Activated CD4-positive, alpha-beta T cell treated with anti-CD3 and anti-CD28 coated beads for 4 hours (primary cell): ENCODE data around the gene MAST2.
"Not testable (repeated sequence)": the region's sequence is repeated elsewhere in the genome, so short reads cannot be mapped to it uniquely, and the experiment has no call there.

Experiments
- DNase-seq, 2 donors: peaks; one replicate each; pipeline ENCODE4 v3.0.0-alpha.2; 2020

MAST2 gene

DNA sequence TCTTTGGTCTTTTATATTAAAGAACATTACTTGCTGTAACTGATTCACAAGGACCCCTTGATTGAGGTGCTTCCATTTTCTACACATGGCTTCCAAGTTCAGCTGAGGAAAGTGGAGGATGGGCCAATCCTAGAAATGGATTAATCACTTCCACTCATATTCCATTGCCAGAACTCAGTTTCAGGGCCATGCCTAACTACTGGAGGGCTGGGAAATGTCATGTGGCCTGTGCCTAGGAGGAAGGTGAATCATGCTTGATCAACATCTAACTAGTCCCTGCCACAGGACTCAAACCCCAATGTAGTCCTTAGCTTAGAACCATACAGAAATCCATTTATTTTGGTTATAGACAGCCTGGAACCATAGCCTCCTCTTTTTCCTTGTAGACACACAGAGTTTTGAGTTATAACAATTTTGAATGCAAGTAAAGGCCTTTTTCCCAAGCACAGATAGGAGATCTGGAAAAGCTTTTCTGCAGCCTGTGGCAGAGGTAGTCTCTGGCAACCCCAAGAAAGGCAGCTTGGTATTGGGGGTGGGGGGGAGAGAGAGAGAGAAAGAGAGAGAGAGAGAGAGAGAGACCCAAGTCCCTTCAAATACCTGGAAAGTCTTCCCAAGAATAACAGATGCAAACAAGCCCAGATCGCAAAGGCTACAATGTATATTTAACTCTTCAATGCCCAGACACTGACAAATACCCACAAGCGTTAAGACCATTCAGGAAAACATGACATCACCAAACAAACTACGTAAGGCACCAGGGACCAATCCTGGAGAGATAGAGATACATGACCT, 12.5 kb downstream of the MAST2 start:
- no peak for DNase-seq

DNA sequence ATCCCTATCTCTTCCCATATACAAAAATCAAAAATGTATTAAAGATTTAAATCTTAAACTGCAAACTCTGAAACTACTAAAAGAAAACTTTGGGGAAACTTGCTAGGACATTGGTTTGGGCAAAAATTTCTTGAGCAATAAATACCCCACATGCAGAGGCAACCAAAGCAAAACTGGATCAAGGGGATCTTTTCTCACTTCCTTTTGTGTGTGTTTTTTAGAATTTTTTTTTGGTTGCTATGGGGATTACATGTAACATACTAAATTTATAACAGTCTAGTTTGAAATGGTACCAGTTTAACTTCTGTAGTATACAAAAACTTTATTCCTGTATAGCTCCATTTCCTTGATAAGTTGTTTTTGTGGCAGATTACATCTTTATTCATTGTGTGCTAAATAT, 16.8 kb downstream of the MAST2 start:
- no peak for DNase-seq

DNA sequence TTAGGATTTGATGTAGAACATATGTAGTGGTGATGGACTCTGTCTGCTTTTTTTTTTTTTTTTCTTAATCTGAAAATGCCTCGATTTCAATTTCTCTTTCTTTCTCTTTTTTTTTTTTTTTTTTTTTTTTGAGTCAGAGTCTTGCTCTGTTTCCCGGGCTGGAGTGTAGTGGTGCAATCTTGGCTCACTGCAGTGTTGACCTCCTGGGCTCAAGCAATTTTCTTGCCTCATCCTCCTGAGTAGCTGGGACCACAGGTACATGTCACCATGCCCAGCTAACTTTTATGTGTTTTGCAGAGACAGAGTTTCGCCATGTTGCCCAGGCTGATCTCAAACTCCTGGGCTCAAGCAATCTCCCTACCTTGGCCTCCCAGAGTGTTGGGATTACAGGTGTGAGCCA, 17.4 kb downstream of the MAST2 start:
- no peak for DNase-seq

DNA sequence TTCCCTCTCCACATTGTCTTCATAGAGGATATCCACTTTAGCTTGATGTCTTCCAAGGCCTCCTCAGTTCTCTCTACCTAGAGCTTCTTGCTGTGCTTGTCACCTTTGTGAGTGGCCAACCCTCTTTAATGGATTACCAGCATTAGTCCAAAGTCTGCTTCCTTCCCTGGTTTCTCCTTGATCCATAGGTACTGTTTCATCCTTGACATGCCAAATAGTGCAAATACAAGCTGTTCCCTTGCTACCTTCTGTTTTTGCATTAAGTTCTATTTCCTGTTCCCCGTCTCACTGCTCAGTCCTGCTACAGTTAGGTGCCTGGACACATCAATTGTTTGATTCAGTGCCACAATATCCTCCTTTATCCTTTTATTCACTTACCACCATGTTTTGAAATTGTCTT, 19.2 kb downstream of the MAST2 start:
- no peak for DNase-seq

DNA sequence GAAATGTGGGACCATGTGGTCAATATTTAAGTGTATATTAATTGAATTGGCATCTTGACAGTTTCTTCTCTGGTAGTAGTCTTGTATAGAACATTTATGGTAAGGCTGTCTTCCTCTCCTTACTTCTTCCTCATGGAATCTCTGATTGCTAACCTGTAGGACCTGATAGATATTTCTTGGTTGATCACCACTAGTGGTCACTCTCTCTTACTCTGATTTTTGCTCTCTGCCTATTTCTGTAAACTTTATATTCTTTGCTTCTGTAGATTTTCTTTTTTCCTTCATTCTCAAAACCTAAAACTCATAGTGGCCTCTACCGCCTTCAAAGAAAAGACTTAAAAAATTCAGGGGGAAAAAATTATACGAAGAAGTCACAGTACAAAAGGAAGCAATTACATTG, 21.2 kb downstream of the MAST2 start:
- no peak for DNase-seq

DNA sequence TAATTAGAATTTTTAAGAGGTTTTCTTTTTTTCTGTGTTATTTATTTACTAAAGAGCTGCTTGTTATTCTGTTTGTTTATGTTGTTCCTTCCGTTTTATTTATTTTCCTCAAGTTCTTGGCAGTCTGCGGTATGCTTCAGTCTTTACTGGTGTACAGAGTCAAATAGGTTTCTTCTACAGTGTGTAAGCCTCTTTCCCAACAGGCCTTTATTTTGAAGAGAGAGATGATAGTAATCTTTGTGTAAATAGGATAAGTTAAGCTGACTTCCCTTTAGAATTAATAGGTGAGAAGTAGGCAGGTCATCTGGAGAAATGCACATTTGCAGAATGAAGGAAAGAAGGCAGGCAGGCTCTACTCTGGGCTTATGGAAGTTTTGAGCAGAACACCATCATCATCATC, 23.8 kb downstream of the MAST2 start:
- DNase-seq: no peak

DNA sequence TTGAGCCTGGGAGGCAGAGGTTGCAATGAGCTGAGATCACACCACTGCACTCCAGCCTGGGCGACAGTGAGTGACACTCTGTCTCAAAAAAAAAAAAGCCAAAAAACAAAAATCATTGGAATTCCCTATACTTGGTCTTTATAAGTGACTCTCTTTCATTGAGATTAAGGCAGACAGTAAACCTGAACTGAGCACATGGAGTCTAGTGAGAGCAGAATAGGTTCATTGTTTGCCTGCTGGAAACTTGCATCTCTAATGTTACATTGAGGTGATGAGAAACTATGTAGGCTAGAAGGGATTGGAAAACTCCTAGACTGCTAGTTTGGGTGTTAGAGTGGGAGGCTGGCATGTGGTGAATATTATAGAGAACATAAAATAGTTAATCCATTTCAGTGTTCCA, 25.4 kb downstream of the MAST2 start:
- no peak for DNase-seq

DNA sequence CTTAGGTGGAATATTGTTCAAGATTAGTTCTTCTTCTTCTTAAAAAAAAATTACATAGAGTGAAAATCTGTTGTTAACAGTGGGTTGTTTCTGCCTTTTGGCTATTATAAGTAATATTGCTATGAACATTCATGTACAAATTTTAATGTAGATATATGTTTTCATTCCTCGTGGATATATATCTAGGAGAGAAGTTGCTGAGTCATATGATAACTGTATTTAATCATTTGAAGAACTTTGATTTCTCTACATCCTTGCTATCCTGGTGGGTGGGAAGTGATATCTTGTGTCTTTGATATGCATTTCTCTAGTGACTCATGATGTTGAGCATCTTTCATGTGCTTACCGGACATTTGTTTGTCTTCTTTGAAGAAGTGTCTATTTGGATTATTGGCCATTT, 29.9 kb downstream of the MAST2 start:
- DNase-seq: no peak

DNA sequence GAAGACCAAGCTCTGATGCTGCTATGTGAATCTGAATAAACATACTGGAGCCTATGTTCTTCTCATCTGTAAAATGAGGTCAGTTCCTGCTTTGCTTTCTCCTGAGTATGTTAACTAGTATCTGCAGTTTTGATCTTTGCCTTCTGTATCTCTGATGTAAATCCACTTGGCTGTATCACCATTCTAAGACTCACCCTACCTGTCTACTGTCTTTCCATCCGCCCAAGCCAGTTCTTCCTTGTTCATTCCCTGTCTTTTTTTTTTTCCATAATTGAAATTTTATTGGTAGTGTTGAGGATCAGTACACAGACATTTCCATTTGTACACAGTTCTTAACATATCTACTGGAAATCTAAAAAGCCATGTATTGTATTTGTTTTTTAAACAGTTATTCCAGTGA, 31.3 kb downstream of the MAST2 start:
- DNase-seq: no peak

DNA sequence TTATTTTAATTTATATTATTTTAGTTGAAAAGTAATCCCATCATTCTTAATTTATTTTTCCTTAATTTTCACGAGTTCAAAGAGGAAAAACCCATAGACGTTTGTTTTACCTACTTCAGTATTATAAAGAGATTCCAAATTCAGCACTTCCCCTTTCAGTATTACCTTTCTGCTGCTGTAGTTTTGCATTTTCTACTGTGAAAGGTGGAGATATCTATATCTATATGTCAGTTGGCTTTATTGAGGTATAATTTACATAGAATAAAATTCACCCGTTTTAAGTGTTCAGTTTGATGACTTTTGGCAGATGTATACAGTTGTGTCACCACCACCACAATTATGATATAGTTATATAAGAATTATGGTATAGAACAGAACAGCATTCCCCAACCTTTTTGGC, 33.0 kb downstream of the MAST2 start:
- no peak for DNase-seq

DNA sequence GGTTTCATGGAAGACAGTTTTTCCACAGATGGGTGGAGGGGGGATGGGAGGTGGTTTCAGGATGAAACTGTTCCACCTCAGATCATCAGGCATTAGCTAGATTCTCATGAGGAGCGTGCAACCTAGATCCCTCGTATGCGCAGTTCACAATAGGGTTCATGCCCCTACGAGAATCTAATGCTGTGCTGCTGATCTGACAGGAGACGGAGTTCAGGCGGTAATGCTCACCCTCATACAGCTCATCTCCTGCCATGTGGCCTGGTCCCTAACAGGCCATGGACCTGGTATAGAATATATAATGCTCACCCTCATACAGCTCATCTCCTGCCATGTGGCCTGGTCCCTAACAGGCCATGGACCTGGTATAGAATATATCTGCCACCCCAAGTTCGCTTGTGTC, 33.4 kb downstream of the MAST2 start:
- not testable (repeated sequence) for DNase-seq

DNA sequence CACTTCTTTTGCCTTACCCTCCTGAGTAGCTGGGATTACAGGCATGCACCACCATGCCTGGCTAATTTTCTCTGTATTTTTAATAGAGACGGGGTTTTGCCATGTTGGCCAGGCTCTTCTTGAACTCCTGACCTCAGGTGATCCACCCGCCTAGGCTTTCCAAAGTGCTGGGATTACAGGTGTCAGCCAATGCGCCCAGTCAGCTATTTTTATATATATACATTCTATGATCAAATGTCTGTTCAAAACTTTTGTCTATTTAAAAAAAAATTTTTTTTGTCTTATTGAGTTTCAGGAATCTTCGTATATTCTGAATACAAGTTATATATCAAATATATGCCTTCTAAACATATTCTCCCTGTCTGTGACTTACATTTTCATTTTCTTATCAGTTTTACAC, 34.9 kb downstream of the MAST2 start:
- not testable (repeated sequence) for DNase-seq

DNA sequence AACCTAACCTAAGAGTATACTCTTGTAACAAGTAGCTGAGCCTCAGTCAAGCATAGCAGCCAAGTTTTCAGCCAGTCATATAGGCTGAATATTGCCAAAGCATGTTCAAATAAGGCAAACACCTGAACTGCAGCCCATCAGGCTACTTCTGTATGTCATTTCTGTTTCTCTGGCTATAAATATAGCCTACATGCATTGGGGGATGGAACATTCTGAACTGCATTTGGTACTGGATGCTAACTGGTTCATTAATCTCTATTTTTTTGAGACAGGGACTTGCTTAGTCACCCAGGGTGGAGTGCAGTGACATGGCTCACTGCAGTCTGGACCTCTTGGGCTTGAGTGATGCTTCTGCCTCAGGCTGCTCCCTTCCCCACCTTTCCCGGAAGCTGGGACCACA, 37.3 kb downstream of the MAST2 start:
- no peak for DNase-seq

DNA sequence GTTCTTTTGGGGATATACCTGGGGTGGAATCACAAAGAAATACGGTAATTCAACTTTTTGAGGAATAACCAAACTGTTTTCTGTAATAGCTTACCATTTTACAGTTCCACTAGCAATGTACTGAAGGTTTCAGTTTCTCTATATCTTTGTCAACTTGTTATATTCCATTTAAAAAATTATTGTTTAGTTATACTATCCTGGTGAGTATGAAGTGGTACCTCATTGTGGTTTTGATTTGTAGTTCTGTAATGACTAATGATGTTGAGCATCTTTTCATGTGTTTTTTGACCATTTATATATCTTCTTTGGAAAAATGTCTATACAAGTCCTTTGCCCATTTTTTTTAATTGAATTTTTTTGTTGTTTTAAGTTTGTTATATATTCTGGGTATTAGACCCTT, 39.4 kb downstream of the MAST2 start:
- no peak for DNase-seq

DNA sequence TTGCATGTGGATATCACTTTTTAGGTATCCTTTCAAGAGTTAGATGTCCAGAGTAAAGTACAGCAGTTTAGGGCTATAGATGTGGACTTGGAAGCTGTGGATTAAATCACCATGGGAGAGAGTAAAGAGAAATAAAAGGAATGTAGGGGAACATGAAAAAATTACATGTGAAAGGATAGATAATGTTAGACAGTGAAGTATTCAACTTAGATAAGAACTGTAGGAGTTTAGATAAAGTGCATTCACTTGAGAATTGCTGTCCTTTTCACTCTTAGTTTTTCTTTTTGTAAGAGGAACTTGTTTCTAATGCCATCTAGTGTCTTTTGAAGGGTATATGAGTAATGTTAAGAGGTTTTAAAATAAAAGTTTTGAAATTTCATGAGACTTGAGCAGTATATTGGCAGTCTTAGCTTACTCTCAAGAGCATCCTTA, 40.1 kb downstream of the MAST2 start:
- no peak for DNase-seq

DNA sequence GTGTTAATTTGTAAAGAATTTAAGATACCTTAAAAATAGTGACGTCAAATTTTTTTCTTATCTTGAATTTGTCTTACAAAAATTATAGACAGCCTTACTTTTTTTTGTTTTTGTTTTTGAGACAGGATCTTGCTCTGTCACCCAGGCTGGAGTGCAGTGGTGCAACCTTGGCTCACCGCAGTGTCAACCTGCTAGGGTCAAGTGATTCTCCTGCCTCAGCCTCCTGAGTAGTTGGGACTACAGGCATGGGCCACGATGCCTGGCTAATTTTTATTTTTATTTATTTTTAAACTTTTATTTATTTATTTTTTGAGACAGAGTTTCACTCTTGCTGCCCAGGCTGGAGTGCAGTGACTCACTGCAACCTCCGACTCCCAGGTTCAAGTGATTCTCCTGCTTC, 40.6 kb downstream of the MAST2 start:
- DNase-seq: not testable (repeated sequence)

DNA sequence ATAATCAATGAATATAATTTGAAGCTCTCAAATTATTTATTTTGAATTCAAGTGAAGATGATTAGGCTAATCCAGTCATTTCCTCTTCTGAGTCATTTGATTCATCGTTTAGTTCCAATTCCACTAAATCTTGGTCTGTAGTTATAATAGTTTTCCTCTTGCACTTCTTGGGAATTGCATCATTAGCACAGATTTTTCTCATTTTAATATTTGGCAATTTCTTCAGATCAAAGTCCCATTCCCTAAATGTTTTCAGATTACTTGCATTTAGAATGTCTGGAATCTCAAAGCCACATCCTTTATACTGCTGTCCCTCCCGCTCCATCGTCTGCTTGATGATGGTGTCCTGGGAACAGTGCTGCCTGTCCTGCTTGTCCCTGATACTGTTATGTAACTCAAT, 43.5 kb downstream of the MAST2 start:
- DNase-seq: no peak

DNA sequence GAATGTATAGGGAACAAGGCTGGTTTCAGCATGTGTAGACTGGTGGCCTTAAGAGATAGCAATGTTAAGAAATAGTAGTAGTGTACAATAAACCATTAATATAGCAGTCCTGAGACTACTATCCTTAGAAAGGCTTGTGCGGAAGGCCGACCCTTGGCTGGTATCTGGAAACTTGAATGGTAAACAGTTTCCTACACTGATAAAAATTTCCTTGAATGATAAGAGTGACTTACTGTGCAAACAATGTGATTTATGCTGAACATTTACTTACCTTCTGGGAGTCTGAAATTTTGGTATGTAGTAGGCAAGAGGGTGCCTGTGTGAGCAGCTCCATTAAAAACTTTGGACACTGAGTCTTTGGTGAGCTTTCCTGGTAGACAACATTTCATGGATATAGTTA, 44.7 kb downstream of the MAST2 start:
- DNase-seq: no peak

DNA sequence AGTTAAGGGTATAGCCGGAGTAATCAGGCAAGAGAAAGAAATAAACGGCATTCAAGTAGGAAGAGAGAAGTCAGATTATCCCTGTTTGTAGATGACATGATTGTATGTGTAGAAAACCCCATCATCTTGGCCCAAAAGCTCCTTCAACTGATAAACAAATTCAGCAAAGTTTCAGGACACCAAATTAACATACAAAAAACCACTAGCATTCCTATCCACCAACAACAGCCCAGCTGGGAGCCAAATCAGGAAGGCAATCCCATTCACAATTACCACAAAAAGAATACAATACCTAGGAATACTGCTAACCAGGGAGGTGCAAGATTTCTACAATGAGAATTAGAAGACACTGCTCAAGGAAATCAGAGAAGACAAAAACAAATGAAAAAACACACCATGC, 45.3 kb downstream of the MAST2 start:
- no peak for DNase-seq

DNA sequence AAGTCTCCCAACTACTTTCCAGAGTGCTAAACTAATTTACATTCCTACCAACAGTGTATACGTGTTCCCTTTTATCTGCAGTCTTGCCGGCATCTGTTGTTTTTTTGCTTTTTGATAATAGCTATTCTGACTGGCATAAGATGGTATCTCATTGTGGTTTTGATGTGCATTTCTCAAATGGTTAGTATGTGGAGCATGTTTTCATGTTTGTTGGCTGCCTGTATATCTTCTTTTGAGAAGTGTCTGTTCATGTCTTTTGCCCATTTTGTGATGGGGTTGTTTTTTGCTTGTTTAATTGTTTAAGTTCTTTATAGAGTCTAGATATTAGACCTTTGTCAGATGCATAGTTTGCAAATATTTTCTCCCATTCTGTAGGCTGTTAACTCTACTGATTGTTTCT, 46.6 kb downstream of the MAST2 start:
- no peak for DNase-seq

DNA sequence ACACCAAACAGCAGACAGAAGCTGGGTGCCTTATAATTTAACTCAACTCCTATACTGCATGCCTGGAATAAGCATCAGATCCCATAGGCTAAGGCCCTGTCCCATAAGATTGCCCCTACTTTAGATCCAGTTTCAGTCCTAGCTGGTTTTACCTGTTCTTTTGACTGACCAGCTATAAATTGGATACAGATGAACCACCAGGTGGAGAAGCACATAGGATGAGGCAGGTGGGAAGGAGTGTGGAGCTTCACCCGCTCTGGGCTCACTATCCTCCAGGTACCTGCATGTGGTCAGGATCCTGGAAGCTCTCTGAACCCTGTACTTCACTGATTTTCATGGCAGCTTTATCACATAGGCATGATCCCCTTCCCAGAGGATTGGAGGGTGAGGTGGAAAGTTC, 51.3 kb downstream of the MAST2 start:
- DNase-seq: no peak

DNA sequence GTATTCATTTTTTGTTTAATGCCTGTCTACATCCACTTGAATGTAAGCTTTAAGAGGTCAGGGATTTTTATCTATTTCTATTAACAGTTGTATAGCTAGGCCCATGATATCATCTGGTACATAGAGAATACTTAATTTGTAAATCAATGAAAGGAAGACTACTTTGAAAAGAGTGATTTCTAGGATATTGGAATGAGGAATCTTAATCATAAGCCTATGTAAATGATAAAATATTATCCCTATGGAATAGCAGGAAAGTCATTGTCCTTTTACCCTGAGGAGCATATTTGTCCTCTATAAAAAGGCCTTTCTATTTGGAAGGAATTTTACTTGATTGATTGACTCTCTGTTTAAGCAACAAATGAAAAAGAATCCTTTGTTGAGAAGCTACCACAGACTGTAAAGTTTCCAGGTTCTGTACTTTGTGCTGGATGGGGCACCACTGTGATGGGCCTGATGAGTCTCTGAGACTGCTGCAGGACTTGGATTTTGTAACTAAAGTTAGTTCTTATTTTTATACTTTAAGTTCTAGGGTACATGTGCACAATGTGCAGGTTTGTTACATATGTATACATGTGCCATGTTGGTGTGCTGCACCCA, 53.8 kb downstream of the MAST2 start:
- no peak for DNase-seq

DNA sequence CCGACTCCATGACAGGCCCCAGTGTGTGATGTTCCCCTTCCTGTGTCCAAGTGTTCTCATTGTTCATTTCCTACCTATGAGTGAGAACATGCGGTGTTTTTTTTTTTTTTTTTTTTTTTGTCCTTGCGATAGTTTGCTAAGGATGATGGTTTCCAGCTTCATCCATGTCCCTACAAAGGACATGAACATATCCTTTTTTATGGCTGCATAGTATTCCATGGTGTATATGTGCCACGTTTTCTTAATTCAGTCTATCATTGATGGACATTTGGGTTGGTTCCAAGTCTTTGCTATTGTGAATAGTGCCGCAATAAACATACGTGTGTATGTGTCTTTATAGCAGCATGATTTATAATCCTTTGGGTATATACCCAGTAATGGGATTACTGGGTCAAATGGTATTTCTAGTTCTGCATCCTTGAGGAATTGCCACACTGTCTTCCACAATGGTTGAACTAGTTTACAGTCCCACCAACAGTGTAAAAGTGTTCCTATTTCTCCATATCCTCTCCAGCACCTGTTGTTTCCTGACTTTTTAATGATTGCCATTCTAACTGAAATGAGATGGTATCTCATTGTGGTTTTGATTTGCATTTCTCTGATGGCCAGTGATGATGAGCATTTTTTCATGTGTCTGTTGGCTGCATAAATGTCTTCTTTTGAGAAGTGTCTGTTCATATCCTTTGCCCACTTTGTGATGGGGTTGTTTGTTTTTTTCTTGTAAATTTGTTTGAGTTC, 54.5 kb downstream of the MAST2 start:
- DNase-seq: not testable (repeated sequence)

DNA sequence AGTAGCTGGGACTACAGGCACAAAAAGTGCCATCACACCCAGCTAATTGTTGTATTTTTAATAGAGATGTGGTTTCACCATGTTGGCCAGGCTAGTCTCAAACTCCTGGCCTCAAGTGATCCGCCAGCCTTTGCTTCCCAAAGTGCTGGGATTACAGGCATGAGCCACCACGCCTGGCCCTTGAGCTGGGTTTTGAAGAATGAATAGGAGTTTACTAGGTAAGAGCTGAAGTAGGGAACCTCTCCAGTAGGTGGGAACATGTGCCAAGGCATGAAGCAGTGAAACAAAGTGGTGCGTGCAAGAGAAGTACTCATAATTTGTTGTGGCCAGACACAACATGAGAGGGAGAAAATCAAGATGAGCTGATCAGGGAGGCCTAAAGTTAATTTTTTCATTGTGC, 55.8 kb downstream of the MAST2 start:
- DNase-seq: no peak
